Measurements from ENCODE around the gene BLCAP.

BLCAP gene

GRCh38 chr20:37538003-37538402 is 10.3 kb upstream of the BLCAP start:
- DNase-seq (ENCODE audit: low spot score): peak; percentile 72
- ChIA-PET CTCF (interaction anchor here (0.6 to 0.7 kb wide), 3 partner anchors 158 to 220 kb away, joined by 3 to 4 read pairs (median 3); no protein-coding TSS in a partner anchor), POLR2A (ENCODE audit: low non-redundant PET) (no interaction called here)
- H3K27ac ChIP-seq: no peak overlapping the region
- TF ChIP-seq CTCF (conservative IDR thresholded peaks at IDR 0.05; ENCODE audit: low read depth): no peak

DNA sequence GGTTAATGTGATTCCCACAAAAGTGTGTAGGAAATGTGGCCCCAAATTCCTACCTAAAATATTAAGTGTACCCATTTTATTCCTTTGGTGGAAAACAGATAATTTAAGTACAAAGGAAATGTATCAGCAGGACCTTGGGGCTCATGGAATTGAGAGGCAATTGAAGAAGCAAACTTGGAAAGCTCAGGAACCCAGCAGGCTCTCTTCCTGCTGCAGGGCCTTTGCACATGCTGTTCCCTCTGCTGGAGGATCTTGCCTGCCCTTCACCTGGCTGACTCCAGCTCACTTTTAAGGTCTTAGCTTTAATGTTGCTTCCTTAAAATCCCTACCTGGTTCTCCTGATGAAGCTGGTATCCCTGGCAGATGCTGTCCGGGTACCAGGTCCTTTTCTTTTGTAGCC is 9.8 kb upstream of the BLCAP start:
- ChIA-PET POLR2A (ENCODE audit: low non-redundant PET) (no interaction called here), CTCF (interaction anchor here (0.6 to 0.7 kb wide), 3 partner anchors 159 to 262 kb away, joined by 3 read pairs; no protein-coding TSS in a partner anchor)

GRCh38 chr20:37535443-37536132 is 7.9 kb upstream of the BLCAP start:
- no peak for DNase-seq (ENCODE audit: low spot score)
- TF ChIP-seq CTCF (conservative IDR thresholded peaks at IDR 0.05; ENCODE audit: low read depth): no peak
- ChIA-PET CTCF (interaction anchor here (0.6 to 1.1 kb wide), 6 partner anchors 233 to 465 kb away, joined by 3 to 6 read pairs (median 3); no protein-coding TSS in a partner anchor), POLR2A (ENCODE audit: low non-redundant PET) (no interaction called here)
- no peak overlapping the region for H3K27ac ChIP-seq

More for the DNA sequence above, 9.8 kb upstream of the BLCAP start:
- DNase-seq (ENCODE audit: low spot score): no peak
- H3K27ac ChIP-seq: no peak overlapping the region
- TF ChIP-seq CTCF (conservative IDR thresholded peaks at IDR 0.05; ENCODE audit: low read depth): no peak

DNA sequence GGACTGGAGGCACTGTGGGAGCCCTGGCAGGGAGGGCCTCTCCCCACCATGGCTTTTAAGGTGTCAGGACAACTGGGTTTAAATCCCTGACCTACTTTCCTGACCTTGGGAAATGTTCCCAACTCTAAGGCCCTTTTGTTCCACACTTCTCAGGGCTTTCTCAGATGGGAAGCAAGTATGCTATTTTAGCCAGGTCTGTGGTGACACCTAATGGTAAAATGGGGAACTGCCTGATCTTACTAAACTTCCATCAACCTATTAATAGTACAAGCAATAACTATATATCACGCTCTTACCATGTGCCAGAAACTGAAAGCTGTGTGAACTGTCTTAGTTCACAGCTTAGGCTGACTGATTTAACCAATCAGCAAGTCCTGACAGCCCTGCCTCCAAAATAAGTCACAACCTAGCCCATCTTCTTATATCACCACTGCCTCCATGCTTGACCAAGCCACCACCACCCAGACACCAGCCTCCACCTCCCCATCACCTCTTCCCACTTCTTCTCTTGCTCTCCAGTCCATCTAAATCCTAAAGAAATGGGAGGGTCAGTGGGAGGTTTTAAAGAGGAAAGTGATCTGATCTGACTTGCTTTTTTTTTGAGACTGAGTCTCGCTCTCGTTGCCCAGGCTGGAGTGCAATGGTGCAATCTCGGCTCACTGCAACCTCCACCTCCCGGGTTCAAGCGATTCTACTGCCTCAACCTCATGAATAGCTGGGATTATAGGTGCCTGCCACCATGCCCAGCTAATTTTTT is 6.9 kb upstream of the BLCAP start:
- POLR2A ChIA-PET (ENCODE audit: low non-redundant PET): no interaction called here

GRCh38 chr20:37533154-37533715 is 5.6 kb upstream of the BLCAP start:
- CTCF ChIA-PET: interaction anchor here (0.6 to 2.2 kb wide), 13 partner anchors 51 to 861 kb away, joined by 3 to 18 read pairs (median 5); no protein-coding TSS in a partner anchor
- POLR2A ChIA-PET (ENCODE audit: low non-redundant PET): interaction anchor here (0.6 kb wide), 1 partner anchor 18 kb away, joined by 5 read pairs; no protein-coding TSS in a partner anchor
- TF ChIP-seq CTCF (conservative IDR thresholded peaks at IDR 0.05; ENCODE audit: low read depth): no peak
- no peak overlapping the region for H3K27ac ChIP-seq
- no peak for DNase-seq (ENCODE audit: low spot score)

More for the DNA sequence above, 6.9 kb upstream of the BLCAP start:
- no peak overlapping the region for H3K27ac ChIP-seq
- CTCF ChIA-PET: interaction anchor here (0.5 to 2.2 kb wide), 22 partner anchors 9 to 464 kb away, joined by 3 to 18 read pairs (median 4); no protein-coding TSS in a partner anchor
- DNase-seq (ENCODE audit: low spot score): peak; percentile 70
- TF ChIP-seq CTCF (conservative IDR thresholded peaks at IDR 0.05; ENCODE audit: low read depth): peak; percentile 95

DNA sequence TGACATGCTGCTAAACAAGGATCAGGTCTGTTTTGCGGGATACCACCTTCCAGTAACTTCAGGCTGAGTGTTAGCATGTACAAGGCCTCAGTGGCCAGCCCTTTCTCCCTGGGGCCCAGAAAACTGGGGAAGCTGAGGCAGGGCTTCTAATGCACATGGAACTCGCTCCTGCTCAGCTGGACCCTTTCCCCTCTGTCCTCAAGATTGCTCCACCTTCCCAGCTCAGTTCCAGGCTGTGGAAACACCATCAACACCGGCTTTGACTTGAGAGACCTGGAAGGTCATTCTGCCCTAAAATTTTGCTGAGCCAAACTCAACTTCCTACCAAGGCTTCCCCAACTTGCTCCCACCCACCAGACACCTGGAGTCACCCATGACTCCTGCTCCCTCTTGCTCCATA is 4.2 kb upstream of the BLCAP start:
- no peak overlapping the region for H3K27ac ChIP-seq
- DNase-seq (ENCODE audit: low spot score): no peak
- CTCF ChIA-PET: interaction anchor here (0.7 to 1.0 kb wide), 2 partner anchors 255 to 437 kb away, joined by 3 to 10 read pairs; no protein-coding TSS in a partner anchor
- POLR2A ChIA-PET (ENCODE audit: low non-redundant PET): no interaction called here
- no peak for TF ChIP-seq CTCF (conservative IDR thresholded peaks at IDR 0.05; ENCODE audit: low read depth)

Measured in RWPE1 (cell line).